Measurements from ENCODE around the gene KANK3.

- TF ChIP-seq CTCF (IDR thresholded peaks at IDR 0.05) (no peak), POLR2A (IDR thresholded peaks at IDR 0.05) (no peak)
Measured at GRCh38 chr19:8333767-8334457, 9.2 kb downstream of the KANK3 start.

Measured in Peyer's patch (tissue), 4 donors.